Thoracic aorta (tissue), 2 donors: ENCODE data around the gene NHSL2. TPM values are rescaled to one million over a fixed set of nuclear protein-coding genes. Genes with fewer than 3 reads are reported as not detected.

Experiments
- ATAC-seq: fragments of 150-250 bp; one replicate; pipeline ENCODE4 v1.8.0; 2017; ENCODE audit warnings: low read depth; ENCODE audit not compliant: insufficient number of reproducible peaks, low FRiP score
- DNase-seq: peaks from one replicate; pipeline ENCODE4 v3.0.0-alpha.2; 2020; ENCODE audit warnings: low spot score
- H3K27ac ChIP-seq, 2 donors: fragments of 200-600 bp; sonication (generic); 1 replicate in 1 of 2; 2 replicates in 1 of 2; pipeline ENCODE4 v1.5.1; 2016; ENCODE audit warnings: mild to moderate bottlenecking in 2 of 2, moderate library complexity in 2 of 2
- H3K27me3 ChIP-seq: fragments of 200-600 bp; sonication (generic); replicated peaks from 2 replicates; pipeline ENCODE4 v1.6.0; 2016; ENCODE audit warnings: mild to moderate bottlenecking; ENCODE audit not compliant: insufficient read depth
- H3K36me3 ChIP-seq: fragments of 200-600 bp; sonication (generic); one replicate; pipeline ENCODE4 v1.5.1; 2016
- H3K4me1 ChIP-seq, 2 donors: fragments of 200-600 bp; sonication (generic); 1 replicate in 1 of 2; 2 replicates in 1 of 2; pipeline versions ENCODE4 v1.5.1 to v1.6.0; 2016; ENCODE audit warnings: low read depth in 2 of 2, mild to moderate bottlenecking in 1 of 2; ENCODE audit not compliant: control insufficient read depth in 1 of 2
- H3K4me3 ChIP-seq: fragments of 200-600 bp; sonication (generic); 2 replicates; pipeline ENCODE4 v1.5.1; 2016; ENCODE audit warnings: mild to moderate bottlenecking
- H3K9me3 ChIP-seq: fragments of 200-600 bp; sonication (generic); 2 replicates; pipeline ENCODE4 v1.5.1; 2016
- total RNA-seq, 2 donors: library from RNA; depleted of rRNA; stranded (reverse); fragments of >200 nt; gene quantifications; one replicate each; pipeline versions ENCODE4 v1.1.0 to v1.2.3, GENCODE V29; 2016
- TF ChIP-seq, protein P1 (sequence below): fragments of 200-600 bp; sonication (generic); IDR thresholded peaks from one replicate; pipeline ENCODE4 v1.5.1; 2019; ENCODE audit warnings: antibody characterized with exemption

Gene NHSL2
- total RNA-seq, 2 donors from 2014 or later = 15.0 to 16.5 TPM

DNA sequence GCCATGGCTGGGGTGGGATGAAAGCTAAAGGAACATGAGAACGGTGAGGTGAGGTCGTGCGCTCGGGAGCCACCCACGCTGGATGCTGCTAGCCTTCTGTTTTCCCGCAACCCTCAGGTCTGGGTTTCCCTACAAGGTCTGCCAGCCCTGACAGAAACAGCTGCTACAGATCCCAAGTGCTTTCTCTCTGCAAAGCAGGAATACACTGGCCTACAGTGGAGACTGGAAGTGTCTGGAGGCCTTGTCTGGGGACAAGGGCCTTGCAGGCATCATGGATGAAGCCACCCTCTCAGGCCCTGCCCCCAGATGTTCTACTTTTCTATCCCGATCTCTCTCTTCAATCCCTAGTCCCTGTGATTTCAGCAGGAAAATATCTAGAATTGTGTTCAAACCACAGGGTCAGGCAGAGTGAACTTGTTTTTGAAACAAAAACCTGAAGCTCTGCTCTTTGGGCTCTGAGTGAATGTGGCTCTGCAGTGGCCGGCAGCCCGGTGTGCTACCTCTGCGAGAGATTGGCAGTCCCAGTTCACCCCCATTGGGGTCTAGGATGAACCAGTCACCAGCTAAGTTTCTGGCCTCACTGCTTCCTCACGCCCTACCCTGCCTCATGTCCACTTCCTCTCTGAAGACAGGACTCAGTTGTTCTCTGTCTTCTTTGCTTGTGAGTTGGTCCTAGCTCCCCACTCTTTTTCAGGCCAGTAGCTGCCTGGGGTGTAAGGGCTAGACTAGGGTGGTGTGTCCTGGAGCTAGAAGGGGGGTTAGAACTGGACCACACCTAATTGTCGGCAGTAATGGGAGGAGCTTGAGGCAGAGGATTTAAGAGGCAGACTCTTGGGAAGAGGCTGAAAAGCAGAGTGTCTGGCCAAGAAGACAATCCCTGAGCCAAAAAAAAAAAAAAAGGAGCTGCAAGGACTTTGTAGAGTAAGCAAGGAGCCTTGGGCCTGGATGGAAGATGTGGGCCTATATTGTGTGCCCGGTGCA is 131.5 kb downstream of the NHSL2 start:
- Histone ChIP-seq H3K9me3 (no peaks in the 10 kb centered on the region), H3K4me1 (peaks cover 13 to 40% of the 10 kb centered on the region in 2 donors), H3K4me3 (no peak overlapping the region), H3K36me3 (no peaks in the 10 kb centered on the region), H3K27me3 (no peaks in the 10 kb centered on the region), H3K27ac (peak overlapping the region; percentile 66 to 78)
- DNase-seq (no peak), ATAC-seq (no peak)
- TF ChIP-seq, protein P1, sequence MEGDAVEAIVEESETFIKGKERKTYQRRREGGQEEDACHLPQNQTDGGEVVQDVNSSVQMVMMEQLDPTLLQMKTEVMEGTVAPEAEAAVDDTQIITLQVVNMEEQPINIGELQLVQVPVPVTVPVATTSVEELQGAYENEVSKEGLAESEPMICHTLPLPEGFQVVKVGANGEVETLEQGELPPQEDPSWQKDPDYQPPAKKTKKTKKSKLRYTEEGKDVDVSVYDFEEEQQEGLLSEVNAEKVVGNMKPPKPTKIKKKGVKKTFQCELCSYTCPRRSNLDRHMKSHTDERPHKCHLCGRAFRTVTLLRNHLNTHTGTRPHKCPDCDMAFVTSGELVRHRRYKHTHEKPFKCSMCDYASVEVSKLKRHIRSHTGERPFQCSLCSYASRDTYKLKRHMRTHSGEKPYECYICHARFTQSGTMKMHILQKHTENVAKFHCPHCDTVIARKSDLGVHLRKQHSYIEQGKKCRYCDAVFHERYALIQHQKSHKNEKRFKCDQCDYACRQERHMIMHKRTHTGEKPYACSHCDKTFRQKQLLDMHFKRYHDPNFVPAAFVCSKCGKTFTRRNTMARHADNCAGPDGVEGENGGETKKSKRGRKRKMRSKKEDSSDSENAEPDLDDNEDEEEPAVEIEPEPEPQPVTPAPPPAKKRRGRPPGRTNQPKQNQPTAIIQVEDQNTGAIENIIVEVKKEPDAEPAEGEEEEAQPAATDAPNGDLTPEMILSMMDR = no peak

DNA sequence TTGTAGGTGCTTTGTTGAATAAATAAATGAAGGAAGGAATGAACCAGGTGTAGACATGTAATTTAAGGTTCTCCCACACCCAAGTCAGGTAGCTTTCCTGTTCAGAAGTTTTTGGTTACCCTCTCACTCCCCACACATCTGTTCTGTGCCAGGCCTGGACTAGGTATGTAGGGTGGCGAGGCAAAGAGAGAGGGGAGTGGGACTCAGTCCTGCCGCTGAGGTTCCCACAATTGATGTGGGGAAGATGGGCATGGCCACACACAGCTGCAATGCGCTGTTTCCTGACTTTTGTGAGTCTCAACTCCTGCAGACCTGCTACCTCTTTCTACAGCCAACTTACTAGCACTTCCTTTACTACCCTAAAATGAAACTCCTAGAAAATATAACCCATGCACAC is 132.2 kb downstream of the NHSL2 start:
- Histone ChIP-seq H3K4me3 (no peak overlapping the region), H3K36me3 (no peaks in the 10 kb centered on the region), H3K9me3 (no peaks in the 10 kb centered on the region), H3K4me1 (peaks cover 13 to 40% of the 10 kb centered on the region in 2 donors), H3K27ac (peak overlapping the region in 1 of 2 donors; percentile 78), H3K27me3 (no peaks in the 10 kb centered on the region)
- TF ChIP-seq, protein P1 = no peak
- DNase-seq (no peak), ATAC-seq (no peak)

DNA sequence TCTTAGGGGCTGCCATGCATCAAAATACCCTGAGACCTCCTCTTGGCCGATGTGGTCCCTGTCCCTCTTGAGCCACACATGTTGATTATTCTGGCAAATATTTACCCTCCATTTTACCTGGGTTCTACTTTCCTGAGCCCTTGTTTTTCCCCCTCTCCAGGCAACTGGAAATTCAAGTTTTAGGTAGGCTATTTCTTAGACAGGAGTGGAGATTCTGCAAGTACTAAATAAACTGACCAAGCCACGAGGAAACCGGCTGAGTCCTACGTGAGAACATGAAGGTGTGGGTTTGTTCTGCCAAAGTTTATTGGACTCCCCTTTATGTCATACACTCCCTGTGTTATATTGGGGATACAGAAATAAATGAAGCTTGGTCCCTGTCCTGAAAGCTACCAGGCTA is 133.0 kb downstream of the NHSL2 start:
- peak overlapping the region in 1 of 2 donors; percentile 21 for H3K27ac ChIP-seq
- ATAC-seq (no peak), DNase-seq (no peak)
- peaks cover 13 to 40% of the 10 kb centered on the region in 2 donors for H3K4me1 ChIP-seq
- H3K36me3 ChIP-seq = no peaks in the 10 kb centered on the region
- H3K4me3 ChIP-seq = no peak overlapping the region
- no peaks in the 10 kb centered on the region for H3K27me3 ChIP-seq
- no peaks in the 10 kb centered on the region for H3K9me3 ChIP-seq
- TF ChIP-seq, protein P1 = no peak

DNA sequence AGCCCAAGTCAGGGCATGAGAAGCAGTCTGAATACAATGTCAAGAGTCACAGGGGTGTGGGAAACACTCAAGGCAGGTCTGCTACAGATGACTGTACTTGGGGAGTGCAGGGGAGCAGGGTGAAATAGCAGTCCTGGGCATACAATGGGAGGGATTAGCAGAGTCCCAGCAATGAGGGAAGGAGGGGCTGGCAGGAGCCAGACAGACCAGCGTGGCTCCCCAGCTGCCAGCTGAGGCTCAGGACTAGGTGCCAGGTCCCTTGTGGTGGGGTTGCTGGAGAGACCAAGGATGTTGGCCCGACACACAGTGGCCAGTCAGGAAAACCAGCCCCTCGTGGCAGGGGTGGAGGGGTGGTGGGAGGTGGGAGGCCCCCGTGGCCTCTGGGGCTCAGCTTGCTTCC is 134.5 kb downstream of the NHSL2 start:
- H3K27me3 ChIP-seq = no peaks in the 10 kb centered on the region
- no peaks in the 10 kb centered on the region for H3K36me3 ChIP-seq
- peak overlapping the region; percentile 48 to 76 for H3K27ac ChIP-seq
- TF ChIP-seq, protein P1 = no peak
- no peak for ATAC-seq
- H3K4me3 ChIP-seq = no peak overlapping the region
- no peaks in the 10 kb centered on the region for H3K9me3 ChIP-seq
- no peak for DNase-seq
- peaks cover 13 to 40% of the 10 kb centered on the region in 2 donors for H3K4me1 ChIP-seq

DNA sequence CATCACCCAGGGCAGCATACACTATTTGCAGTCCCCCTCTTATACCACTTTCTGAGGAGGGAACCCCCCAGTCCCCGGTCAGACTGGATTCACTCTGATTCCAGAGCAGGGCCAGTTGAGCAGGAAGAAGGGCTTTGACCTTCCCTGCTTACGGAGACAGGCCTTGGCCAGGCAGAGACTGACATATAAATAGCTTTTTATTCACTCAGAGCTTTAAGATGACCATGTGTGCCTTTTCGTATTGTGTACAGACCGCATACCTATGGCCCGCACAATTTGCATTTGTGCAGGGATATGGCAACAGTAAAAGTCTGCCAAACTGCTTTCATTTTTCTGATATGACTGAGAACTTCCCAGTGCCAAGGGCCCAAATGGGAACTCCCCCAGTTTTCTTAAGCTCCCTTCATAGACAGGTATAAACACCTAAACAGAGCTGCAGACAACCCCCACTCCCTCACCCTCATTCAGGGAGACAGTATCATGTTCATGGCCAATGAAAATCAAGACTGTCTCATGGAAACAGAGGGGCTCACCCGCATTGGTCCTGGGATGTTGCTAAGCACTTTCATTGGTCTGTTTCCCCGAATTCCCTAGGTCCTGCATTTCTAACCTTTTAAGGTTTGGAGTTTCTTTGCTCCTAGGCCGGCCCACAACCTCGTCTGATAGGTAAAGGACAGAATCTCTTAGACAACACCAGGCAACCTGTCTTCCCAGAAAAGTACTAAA is 135.1 kb downstream of the NHSL2 start:
- Histone ChIP-seq H3K4me3 (no peak overlapping the region), H3K36me3 (no peaks in the 10 kb centered on the region), H3K27me3 (no peaks in the 10 kb centered on the region), H3K27ac (peak overlapping the region; percentile 48 to 76), H3K9me3 (no peaks in the 10 kb centered on the region), H3K4me1 (peaks cover 13 to 40% of the 10 kb centered on the region in 2 donors)
- TF ChIP-seq, protein P1 = no peak
- DNase-seq (no peak), ATAC-seq (peak; percentile 55)
